ENCODE results near the gene CERS6.

DNA sequence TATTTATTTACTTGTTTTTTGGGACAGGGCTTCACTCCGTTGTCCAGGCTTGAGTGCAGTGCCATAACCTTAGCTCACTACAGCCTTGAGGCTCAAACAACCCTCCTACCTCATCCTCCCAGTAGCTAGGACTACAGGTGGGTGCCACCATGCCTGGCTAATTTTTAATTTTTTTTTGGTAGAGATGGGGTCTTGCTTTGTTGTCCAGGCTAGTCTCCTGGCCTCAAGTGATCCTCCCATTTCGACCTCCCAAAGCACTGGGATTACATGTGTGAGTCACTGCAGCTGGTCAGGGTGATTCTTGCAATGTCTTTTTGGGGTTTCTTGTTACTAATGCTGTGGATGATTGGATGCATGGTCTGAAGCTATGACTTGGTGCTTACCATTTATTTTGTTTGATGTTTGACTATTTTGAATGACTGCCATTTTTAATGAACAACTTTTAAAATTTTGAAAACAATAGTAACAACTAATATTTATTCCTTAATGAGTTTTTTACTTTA, 6.5 kb downstream of the CERS6 start:
- TF ChIP-seq POLR2A (IDR thresholded peaks at IDR 0.05; ENCODE audit: extremely low read depth, insufficient read length), result no peak
- TF ChIP-seq, protein P1, sequence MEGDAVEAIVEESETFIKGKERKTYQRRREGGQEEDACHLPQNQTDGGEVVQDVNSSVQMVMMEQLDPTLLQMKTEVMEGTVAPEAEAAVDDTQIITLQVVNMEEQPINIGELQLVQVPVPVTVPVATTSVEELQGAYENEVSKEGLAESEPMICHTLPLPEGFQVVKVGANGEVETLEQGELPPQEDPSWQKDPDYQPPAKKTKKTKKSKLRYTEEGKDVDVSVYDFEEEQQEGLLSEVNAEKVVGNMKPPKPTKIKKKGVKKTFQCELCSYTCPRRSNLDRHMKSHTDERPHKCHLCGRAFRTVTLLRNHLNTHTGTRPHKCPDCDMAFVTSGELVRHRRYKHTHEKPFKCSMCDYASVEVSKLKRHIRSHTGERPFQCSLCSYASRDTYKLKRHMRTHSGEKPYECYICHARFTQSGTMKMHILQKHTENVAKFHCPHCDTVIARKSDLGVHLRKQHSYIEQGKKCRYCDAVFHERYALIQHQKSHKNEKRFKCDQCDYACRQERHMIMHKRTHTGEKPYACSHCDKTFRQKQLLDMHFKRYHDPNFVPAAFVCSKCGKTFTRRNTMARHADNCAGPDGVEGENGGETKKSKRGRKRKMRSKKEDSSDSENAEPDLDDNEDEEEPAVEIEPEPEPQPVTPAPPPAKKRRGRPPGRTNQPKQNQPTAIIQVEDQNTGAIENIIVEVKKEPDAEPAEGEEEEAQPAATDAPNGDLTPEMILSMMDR (IDR thresholded peaks at IDR 0.05; ENCODE audit: low read depth, low read length), result no peak
